VCaP (cell line): ENCODE data around the gene TMEM156.

ENCODE experiments used
- H3K27ac ChIP-seq: fragments of 450-650 bp; 2 replicates; pipeline ENCODE4 v1.5.1; 2017
- TF ChIP-seq, protein P1 (sequence below): fragments of 450-650 bp; conservative IDR thresholded peaks from 2 replicates; pipeline ENCODE4 v1.5.1; 2017; ENCODE audit warnings: mild to moderate bottlenecking, moderate library complexity

The TMEM156 gene

DNA sequence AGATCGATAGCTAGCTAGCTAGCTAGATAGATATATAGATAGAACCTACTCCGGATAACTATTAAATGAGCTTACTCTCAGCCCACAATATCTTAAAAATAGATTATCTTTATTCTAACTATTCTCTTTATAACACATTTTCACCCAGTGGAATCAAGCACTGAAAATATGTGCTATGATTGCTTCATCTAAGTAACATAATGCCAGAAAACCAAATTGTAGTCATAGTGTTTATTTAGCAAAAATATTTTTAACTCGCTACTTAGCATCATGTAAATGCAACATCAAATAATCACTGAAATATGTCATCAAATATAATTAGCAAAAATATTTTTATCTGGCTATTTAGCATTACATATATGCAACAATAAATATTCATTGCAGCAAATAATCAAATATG lies 1.5 kb downstream of the TMEM156 start:
- TF ChIP-seq, protein P1, sequence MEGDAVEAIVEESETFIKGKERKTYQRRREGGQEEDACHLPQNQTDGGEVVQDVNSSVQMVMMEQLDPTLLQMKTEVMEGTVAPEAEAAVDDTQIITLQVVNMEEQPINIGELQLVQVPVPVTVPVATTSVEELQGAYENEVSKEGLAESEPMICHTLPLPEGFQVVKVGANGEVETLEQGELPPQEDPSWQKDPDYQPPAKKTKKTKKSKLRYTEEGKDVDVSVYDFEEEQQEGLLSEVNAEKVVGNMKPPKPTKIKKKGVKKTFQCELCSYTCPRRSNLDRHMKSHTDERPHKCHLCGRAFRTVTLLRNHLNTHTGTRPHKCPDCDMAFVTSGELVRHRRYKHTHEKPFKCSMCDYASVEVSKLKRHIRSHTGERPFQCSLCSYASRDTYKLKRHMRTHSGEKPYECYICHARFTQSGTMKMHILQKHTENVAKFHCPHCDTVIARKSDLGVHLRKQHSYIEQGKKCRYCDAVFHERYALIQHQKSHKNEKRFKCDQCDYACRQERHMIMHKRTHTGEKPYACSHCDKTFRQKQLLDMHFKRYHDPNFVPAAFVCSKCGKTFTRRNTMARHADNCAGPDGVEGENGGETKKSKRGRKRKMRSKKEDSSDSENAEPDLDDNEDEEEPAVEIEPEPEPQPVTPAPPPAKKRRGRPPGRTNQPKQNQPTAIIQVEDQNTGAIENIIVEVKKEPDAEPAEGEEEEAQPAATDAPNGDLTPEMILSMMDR = no peak
- H3K27ac ChIP-seq = no peak overlapping the region

DNA sequence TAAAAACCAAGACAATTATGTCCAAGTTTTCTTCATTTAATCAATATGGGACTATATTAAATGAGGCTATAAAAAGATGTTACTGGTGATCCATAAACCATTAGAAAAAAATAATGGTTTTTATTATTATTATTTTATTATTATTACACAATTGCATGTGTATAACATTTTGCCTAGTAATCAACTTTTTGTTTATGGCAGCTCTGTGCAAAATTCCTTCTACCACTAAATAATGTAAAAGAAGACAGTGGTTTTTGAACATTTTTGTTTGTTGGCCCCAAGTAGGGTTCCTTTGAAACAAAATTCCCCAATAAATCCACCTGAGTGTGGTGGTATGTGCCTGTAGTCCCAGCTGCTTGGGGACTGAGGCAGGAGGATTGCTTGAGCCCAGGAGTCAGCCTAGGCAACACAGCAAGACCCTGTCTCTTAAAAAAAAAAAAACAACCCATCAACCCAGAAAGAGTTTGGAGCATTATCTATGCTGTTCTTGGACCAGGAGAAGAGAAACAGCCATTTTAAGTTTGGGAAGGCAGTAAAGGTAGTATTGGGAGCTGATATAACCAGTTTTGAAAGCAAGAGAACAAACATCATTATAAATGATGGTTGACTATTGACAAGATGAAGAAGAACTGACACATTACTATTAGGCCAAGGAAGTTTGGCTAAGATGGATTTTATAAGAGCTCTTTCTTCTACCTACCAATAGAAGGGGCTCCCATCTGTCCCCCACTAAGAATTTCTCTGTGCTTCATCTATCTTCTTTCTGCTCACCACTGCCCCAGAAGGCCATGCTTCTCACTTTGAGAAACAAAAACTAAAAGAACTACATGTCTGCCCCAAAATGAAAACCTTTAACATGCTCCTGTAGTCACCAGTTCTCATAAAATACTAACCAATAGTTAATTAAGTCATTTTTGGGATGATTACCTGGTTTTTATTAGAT lies 2.2 kb downstream of the TMEM156 start:
- TF ChIP-seq, protein P1 = no peak
- H3K27ac ChIP-seq = no peak overlapping the region

DNA sequence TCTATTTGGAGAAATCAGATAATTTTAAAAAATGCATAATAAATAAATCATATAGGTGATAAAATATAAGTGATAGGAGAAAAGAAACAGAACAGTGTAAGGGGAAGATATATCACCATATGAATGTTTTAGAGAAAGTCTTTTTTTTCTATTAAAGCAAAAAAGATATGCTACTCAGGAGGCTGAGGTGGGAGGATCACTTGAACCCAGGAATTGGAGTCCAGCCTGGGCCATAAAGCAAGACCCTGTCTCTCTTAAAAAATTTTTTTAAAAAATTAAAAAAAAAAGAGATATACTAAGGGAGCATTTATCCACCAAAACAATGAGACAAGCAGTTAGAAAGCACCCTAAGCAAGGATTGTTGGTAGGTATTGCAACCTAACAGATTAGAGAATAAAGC lies 6.1 kb downstream of the TMEM156 start:
- no peak overlapping the region for H3K27ac ChIP-seq

DNA sequence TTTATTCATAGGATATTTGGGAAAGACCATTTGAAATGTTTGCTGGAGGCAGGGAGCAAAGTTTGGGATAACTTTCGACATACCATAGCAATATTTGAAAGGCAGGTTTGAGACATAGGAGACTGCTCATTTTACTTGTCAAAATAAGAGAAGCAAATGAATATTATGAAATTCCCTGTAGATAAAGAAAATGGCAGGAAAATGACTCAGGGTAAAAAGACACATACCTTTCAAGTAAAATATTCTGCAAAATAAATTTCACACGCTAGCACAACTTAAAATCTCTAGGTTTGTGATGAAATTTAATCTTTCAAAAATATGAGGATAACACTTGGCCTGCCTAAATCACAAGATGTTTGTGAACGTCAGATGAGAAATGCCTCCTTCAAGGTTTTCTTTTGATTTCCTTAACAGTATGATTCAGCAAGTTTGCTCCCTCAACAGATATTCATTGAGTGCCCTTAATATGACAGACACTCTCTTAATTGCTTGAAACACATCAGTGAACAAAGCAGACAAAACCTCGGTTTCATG lies 6.6 kb downstream of the TMEM156 start:
- TF ChIP-seq, protein P1 = no peak
- no peak overlapping the region for H3K27ac ChIP-seq

More for the DNA sequence above, 6.1 kb downstream of the TMEM156 start:
- TF ChIP-seq, protein P1 = no peak

DNA sequence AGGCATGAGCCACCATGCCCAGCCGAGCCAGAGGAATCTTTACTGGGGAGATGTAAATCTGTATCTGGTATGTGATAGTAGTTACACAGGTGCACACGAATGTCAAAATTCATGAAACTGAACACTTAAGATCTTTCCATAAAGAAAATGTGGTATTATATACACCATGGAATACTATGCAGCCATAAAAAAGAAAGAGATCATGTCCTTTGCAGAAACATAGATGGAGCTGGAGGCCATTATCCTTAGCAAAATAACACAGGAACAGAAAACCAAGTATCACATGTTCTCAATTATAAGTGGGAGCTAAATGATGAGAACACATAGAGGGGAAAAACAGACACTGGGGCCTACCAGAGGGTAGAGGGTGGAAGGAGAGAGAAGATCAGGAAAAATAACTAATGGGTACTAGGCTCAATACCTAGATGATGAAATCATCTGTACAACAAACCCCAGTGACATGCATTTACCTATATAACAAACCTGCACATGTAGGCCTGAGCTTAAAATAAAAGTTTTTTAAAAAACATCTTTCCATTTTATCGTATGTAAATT lies 7.8 kb downstream of the TMEM156 start:
- TF ChIP-seq, protein P1 = no peak
- H3K27ac ChIP-seq = no peak overlapping the region

DNA sequence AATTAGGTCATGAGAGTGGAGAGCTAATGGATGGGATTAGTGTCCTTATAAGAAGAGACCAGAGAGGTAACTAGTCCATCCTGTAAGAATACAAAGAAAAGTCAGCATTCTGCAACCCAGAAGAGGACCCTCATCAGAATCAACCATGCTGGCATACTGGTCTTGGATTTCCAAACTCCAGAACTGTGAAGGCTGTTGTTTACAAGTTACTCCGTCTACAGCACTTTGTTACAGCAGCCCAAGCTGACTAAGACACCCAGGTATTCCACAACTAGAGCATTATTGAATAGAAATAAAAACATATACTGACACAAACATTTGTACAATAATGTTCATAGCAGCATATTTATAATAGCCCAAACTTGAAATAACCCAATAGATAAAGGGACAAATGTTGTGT lies 9.2 kb downstream of the TMEM156 start:
- H3K27ac ChIP-seq = no peak overlapping the region
- TF ChIP-seq, protein P1 = no peak

DNA sequence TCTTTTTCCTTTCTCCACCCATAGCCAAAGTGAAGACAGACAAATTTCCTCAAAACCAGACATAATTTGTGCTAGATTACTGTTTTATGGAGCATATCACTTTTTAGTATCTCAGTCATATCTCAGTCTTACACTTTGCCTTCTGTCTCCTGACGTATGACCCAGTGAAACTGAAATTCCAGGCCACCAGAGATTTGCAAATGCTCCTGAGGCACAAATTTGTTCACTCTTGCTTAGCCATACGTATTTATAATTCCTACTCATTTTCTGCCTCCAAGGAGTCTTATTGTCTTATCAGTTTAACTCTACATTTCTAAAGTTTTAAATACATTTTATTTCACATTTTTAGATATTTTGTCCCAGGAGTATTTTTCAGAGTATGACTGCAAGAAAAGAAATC lies 10.0 kb downstream of the TMEM156 start:
- TF ChIP-seq, protein P1 = no peak
- no peak overlapping the region for H3K27ac ChIP-seq
